ENCODE measurements around the gene SLC22A25. TPM values are rescaled to one million over a fixed set of nuclear protein-coding genes. Genes with fewer than 3 reads are reported as not detected.

SLC22A25 gene
- total RNA-seq, 1 donor from 2014 or later, result not detected

DNA sequence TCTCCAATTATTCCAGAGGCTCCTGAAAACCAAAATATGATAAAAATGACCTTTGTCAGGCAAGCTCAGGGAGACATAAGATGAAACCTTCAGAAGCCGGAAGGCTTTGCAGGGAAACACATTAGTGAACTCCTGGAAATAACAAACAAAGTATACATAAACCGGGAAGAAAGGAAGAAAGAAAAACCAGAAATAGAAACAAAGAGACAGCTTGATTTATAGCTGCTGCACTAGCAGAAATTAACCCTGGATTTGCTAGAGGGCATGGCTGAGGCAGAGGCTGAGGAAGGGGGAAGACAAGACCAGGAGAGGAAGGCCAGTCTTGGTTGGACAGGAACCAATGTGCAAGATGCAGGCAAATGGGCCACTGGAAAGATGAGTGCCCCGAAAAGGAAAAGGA, 33.3 kb downstream of the SLC22A25 start:
- DNase-seq (ENCODE audit: low read depth, low spot score), result no peak
- Mint-ChIP-seq H3K27me3 (ENCODE audit: low read depth) (peaks cover 59% of the 10 kb centered on the region), H3K27ac (ENCODE audit: unreplicated experiment) (no peak overlapping the region), H3K4me1 (no peaks in the 10 kb centered on the region), H3K4me3 (no peak overlapping the region), H3K36me3 (ENCODE audit: low read depth) (peaks cover 3% of the 10 kb centered on the region), H3K9me3 (peaks cover 10% of the 10 kb centered on the region)
- TF ChIP-seq, protein P1, sequence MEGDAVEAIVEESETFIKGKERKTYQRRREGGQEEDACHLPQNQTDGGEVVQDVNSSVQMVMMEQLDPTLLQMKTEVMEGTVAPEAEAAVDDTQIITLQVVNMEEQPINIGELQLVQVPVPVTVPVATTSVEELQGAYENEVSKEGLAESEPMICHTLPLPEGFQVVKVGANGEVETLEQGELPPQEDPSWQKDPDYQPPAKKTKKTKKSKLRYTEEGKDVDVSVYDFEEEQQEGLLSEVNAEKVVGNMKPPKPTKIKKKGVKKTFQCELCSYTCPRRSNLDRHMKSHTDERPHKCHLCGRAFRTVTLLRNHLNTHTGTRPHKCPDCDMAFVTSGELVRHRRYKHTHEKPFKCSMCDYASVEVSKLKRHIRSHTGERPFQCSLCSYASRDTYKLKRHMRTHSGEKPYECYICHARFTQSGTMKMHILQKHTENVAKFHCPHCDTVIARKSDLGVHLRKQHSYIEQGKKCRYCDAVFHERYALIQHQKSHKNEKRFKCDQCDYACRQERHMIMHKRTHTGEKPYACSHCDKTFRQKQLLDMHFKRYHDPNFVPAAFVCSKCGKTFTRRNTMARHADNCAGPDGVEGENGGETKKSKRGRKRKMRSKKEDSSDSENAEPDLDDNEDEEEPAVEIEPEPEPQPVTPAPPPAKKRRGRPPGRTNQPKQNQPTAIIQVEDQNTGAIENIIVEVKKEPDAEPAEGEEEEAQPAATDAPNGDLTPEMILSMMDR (conservative IDR thresholded peaks at IDR 0.05), result no peak

Other genes with a start within 250 kb of the SLC22A25 start
- not detected in 2 replicates for gene SLC22A8, start 227.8 kb downstream of the SLC22A25 start, total RNA-seq
- not detected in 2 replicates for gene SLC22A24, start 99.4 kb downstream of the SLC22A25 start, total RNA-seq
- gene SLC22A9, start 126.2 kb upstream of the SLC22A25 start, total RNA-seq, result not detected in 2 replicates
- gene PLAAT5, start 247.6 kb upstream of the SLC22A25 start, total RNA-seq, result 0.45 and 0.77 TPM in 2 replicates